PC-9 (cell line): ENCODE results near the gene RAB20.

Experiments used
- CTCF ChIP-seq: fragments of 200-600 bp; sonication (generic); conservative IDR thresholded peaks from 2 replicates; pipeline ENCODE4 v1.6.1; 2017; ENCODE audit warnings: mixed run types, antibody characterized with exemption, mild to moderate bottlenecking, moderate library complexity
- EZH2 ChIP-seq: fragments of 200-600 bp; sonication (generic); IDR thresholded peaks from 2 replicates; pipeline ENCODE4 v1.8.0; 2017; ENCODE audit warnings: antibody characterized with exemption, low read depth

GRCh38 chr13:110518571-110518970 is 43.0 kb downstream of the RAB20 start:
- TF ChIP-seq CTCF (no peak), EZH2 (no peak)
